OCI-LY7 (cell line): Measurements from ENCODE around the gene PDE9A. TPM values are rescaled to one million over a fixed set of nuclear protein-coding genes. Genes with fewer than 3 reads are reported as not detected.

Source experiments
- BruUV-seq: library from RNA; stranded (reverse); fragments of 400-500 nt; replicated peaks from 2 replicates; lab custom pipeline; 2021; lab: Mats Ljungman, UMichigan
- CTCF ChIA-PET: fragments of 300-600 bp; sonication (Branson Sonifier 250); formaldehyde crosslinking; loops from one replicate; lab custom pipeline; 2022; ENCODE audit warnings: antibody characterized with exemption; ENCODE audit not compliant: unreplicated experiment; lab: Charles Lee
- POLR2A ChIA-PET: fragments of 300-600 bp; sonication (Branson Sonifier 250); formaldehyde crosslinking; loops from one replicate; lab custom pipeline; 2022; ENCODE audit warnings: antibody characterized with exemption; lab: Charles Lee
- DNase-seq: peaks from one replicate; pipeline ENCODE4 v3.0.0-alpha.2; 2015; ENCODE audit warnings: low spot score
- H2AFZ ChIP-seq: fragments of 200-600 bp; sonication (generic), shearing (Covaris generic); 2 replicates; pipeline ENCODE4 v1.6.1; 2014; ENCODE audit warnings: mild to moderate bottlenecking, antibody characterized with exemption, low read length, moderate library complexity
- H3K27ac ChIP-seq: fragments of 200-600 bp; sonication (generic); 2 replicates; pipeline ENCODE4 v1.5.1; 2014; ENCODE audit warnings: mixed run types, low read depth, mild to moderate bottlenecking, moderate library complexity, low read length, inconsistent platforms; ENCODE audit not compliant: poor library complexity, severe bottlenecking
- H3K36me3 ChIP-seq: fragments of 200-600 bp; sonication (generic); 2 replicates; pipeline ENCODE4 v1.6.1; 2014; ENCODE audit warnings: mild to moderate bottlenecking, antibody characterized with exemption, low read length, moderate library complexity, mixed read lengths; ENCODE audit not compliant: insufficient read depth
- H3K4me1 ChIP-seq: fragments of 200-600 bp; sonication (generic); 2 replicates; pipeline ENCODE4 v1.5.1; 2014; ENCODE audit warnings: mild to moderate bottlenecking, low read length; ENCODE audit not compliant: insufficient read depth, poor library complexity, severe bottlenecking
- H3K4me2 ChIP-seq: fragments of 200-600 bp; sonication (generic); 2 replicates; pipeline ENCODE4 v1.6.1; 2014; ENCODE audit warnings: mild to moderate bottlenecking, low read length
- H3K4me3 ChIP-seq: fragments of 200-600 bp; sonication (generic); 2 replicates; pipeline ENCODE4 v1.5.1; 2014; ENCODE audit warnings: mild to moderate bottlenecking, low read depth, low read length; ENCODE audit not compliant: poor library complexity, severe bottlenecking
- H3K79me2 ChIP-seq: fragments of 200-600 bp; sonication (generic); 2 replicates; pipeline ENCODE4 v1.6.1; 2016; ENCODE audit warnings: low read depth, mild to moderate bottlenecking, low read length, moderate library complexity, mixed read lengths; ENCODE audit not compliant: insufficient read depth
- H3K9me2 ChIP-seq: fragments of 200-600 bp; sonication (generic); 2 replicates; pipeline ENCODE4 v1.6.1; 2016; ENCODE audit warnings: mild to moderate bottlenecking, low read length, mixed read lengths; ENCODE audit not compliant: insufficient read depth
- H3K9me3 ChIP-seq: fragments of 200-600 bp; sonication (generic); 2 replicates; pipeline ENCODE4 v1.6.1; 2014; ENCODE audit warnings: mild to moderate bottlenecking, mixed run types, low read length, mixed read lengths
- H4K20me1 ChIP-seq: fragments of 200-600 bp; sonication (generic); 2 replicates; pipeline ENCODE4 v1.6.1; 2014; ENCODE audit warnings: mild to moderate bottlenecking, antibody characterized with exemption, low read length, moderate library complexity, mixed read lengths; ENCODE audit not compliant: insufficient read depth
- EZH2phosphoT487 ChIP-seq: fragments of 200-600 bp; sonication (generic); IDR thresholded peaks from 2 replicates; pipeline ENCODE4 v1.6.1; 2018; ENCODE audit warnings: low read depth, borderline replicate concordance, mild to moderate bottlenecking, mixed run types, antibody characterized with exemption, low read length, moderate library complexity, mixed read lengths
- intact Hi-C: fragments of 100-400 bp; cut with micrococcal nuclease; formaldehyde crosslinking; loops from one replicate; pipeline ENCODE4 v1.10.0; 2022; ENCODE audit not compliant: unreplicated experiment
- total RNA-seq, 2 experiments: library from RNA; depleted of rRNA in 1 of 2; stranded (reverse); fragments of >200 nt in 1 of 2; shearing (Covaris generic) in 1 of 2; gene quantifications; 2 replicates each; pipeline ENCODE4 v1.2.3, GENCODE V29; 2014 to 2022
- TF ChIP-seq, protein P1 (sequence below): fragments of 200-600 bp; sonication (generic); conservative IDR thresholded peaks from 2 replicates; pipeline ENCODE4 v1.5.1; 2014; ENCODE audit warnings: mild to moderate bottlenecking, antibody characterized with exemption, low read length, moderate library complexity, mixed read lengths

Gene PDE9A
- total RNA-seq, 2 experiments from 2014 or later, result 11.4 to 22.4 TPM

DNA sequence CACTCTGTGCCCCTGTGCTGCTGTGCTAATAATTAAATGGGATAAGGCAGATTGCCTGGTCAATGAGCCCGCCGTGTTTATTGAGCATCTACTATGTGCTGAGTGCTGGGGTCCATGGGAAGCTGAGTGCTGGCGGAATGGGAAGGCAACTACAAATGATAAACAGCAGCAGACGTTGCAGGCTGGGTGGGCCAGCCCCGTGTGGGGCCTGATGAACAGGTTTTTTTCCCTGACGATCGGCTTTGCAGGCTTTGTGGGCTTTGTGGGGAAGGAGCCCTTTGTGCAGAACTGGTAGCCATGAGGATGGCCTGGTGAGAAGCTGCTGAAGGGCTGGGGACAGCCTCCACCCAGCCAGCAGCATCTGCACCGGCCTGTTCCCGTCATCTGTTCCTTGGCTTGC is 3.5 kb downstream of the PDE9A start:
- Histone ChIP-seq H3K36me3 (no peaks in the 10 kb centered on the region), H3K9me3 (no peaks in the 10 kb centered on the region), H3K4me3 (peak overlapping the region; percentile 67), H3K27ac (peak overlapping the region; percentile 91), H2AFZ (no peak overlapping the region), H4K20me1 (no peaks in the 10 kb centered on the region), H3K4me1 (peaks cover 83% of the 10 kb centered on the region), H3K9me2 (no peaks in the 10 kb centered on the region), H3K4me2 (peak overlapping the region; percentile 88), H3K79me2 (peaks cover 15% of the 10 kb centered on the region; the same call in 1 of the 2 replicates)
- no peak for TF ChIP-seq EZH2phosphoT487
- TF ChIP-seq, protein P1, sequence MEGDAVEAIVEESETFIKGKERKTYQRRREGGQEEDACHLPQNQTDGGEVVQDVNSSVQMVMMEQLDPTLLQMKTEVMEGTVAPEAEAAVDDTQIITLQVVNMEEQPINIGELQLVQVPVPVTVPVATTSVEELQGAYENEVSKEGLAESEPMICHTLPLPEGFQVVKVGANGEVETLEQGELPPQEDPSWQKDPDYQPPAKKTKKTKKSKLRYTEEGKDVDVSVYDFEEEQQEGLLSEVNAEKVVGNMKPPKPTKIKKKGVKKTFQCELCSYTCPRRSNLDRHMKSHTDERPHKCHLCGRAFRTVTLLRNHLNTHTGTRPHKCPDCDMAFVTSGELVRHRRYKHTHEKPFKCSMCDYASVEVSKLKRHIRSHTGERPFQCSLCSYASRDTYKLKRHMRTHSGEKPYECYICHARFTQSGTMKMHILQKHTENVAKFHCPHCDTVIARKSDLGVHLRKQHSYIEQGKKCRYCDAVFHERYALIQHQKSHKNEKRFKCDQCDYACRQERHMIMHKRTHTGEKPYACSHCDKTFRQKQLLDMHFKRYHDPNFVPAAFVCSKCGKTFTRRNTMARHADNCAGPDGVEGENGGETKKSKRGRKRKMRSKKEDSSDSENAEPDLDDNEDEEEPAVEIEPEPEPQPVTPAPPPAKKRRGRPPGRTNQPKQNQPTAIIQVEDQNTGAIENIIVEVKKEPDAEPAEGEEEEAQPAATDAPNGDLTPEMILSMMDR, result no peak
- intact Hi-C loops, result loop anchor here (5.0 to 10.0 kb wide), 5 partner anchors 65 to 998 kb away; partner anchors contain the start of genes HSF2BP, PKNOX1, RRP1B and WDR4
- no peak for DNase-seq
- no TSS peak for BruUV-seq
- ChIA-PET POLR2A (no interaction called here), CTCF (no interaction called here)

GRCh38 chr21:42657676-42658319 is 4.4 kb downstream of the PDE9A start:
- H3K27ac ChIP-seq, result peak overlapping the region; percentile 91
- H3K9me3 ChIP-seq, result no peaks in the 10 kb centered on the region
- no peak overlapping the region for H2AFZ ChIP-seq
- H3K9me2 ChIP-seq, result no peaks in the 10 kb centered on the region
- peaks cover 15% of the 10 kb centered on the region; the same call in 1 of the 2 replicates for H3K79me2 ChIP-seq
- intact Hi-C loops, result loop anchor here (5.0 to 10.0 kb wide), 5 partner anchors 65 to 997 kb away; partner anchors contain the start of genes HSF2BP, PKNOX1, RRP1B and WDR4
- peak overlapping the region; percentile 88 for H3K4me2 ChIP-seq
- ChIA-PET CTCF (no interaction called here), POLR2A (interaction anchor here (0.6 kb wide), 1 partner anchor 16 kb away, joined by 3 read pairs; no protein-coding TSS in a partner anchor)
- DNase-seq, result peak; percentile 34
- BruUV-seq, result no TSS peak
- no peaks in the 10 kb centered on the region for H4K20me1 ChIP-seq
- TF ChIP-seq EZH2phosphoT487, result no peak
- TF ChIP-seq, protein P1, result no peak
- peaks cover 91% of the 10 kb centered on the region for H3K4me1 ChIP-seq
- H3K36me3 ChIP-seq, result no peaks in the 10 kb centered on the region
- H3K4me3 ChIP-seq, result peak overlapping the region; percentile 67
